ENCODE measurements around the gene PSEN2. TPM values are rescaled to one million over a fixed set of nuclear protein-coding genes. Genes with fewer than 3 reads are reported as not detected.

The PSEN2 gene
- total RNA-seq, 1 donor from 2014 or later, result 14.7 TPM

DNA sequence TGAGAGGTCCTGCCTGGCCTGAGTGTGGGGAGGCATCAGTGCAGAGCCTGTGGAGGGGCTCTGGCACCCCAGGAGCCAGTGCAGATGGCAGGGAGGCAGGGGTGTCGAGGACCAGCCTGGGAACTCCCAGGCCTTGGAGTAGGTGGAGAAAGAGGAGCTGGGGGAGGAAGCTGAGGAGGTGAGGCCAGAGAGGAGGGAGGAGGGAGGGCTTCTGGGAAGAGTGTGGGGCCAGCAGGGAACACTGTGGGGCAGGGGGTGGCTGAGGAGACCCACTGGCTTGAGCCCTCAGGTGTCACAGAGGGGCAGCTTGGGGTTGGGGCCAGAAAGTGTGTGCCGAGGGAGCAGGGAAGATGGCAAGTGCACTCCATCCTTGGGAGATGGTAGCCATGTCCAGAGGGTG lies 73.5 kb downstream of the PSEN2 start:
- intact Hi-C loops (cut with micrococcal nuclease), result loop anchor here (10.0 kb wide), 1 partner anchor 639 kb away; the partner anchor contains the start of gene LIN9

DNA sequence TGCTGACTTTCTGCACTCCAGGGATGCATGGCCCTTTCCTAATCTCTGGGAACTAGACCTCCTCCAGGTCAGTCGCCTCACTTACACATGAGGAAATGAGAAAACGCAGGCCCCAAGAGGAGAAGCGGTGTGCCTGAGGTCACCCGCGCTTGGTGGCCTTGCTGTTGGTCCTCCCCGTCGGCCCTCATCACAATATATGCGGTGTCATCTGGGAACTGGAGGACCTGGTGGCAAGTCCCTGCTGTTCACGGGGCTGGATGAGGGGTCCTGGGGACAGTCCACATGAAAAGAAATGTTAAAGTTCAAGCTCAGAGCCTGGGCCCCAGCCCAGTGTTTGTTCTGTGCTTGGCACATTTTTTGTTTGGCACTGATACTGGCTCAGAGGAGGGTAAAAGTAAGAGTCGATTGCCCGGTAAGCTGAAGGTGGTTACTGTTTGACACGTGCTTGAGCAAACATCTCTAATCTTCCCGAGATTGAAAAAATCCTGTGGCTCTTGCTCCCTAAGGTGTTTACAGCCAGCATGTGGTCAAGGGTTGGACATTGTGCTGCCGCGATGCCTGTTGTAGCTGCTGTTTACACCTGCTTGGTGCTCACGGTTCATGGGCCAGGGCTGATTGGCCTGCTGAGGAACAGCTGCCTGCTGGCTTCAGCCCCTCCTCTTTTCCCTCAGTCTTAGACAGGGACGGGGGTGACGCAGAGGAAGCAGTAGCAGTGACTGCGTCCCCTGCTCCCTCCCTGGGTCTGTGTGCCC lies 74.9 kb downstream of the PSEN2 start:
- intact Hi-C loops (cut with micrococcal nuclease), result loop anchor here (10.0 kb wide), 1 partner anchor 640 kb away; the partner anchor contains the start of gene LIN9

Other genes with a start within 250 kb of the PSEN2 start
- 44.7 and 45.3 TPM in 2 replicates for gene ITPKB, start 131.3 kb upstream of the PSEN2 start, total RNA-seq
- 32.4 and 32.7 TPM in 2 replicates for gene COQ8A, start 69.7 kb downstream of the PSEN2 start, total RNA-seq

Measured in T-helper 1 cell treated with Interleukin-12 subunit alpha and Interleukin-12 subunit beta and Interleukin-4 antibody, amounts not matched to agents 30 ng/mL and 1 ng/mL, for 36 hours (primary cell).